Renal cortex interstitium (tissue), 11 donors: ENCODE data around the gene ETV5. TPM values are rescaled to one million over a fixed set of nuclear protein-coding genes. Genes with fewer than 3 reads are reported as not detected.
A peak's percentile ranks its signal among the peaks of the same experiment; 100 is the strongest.

Experiments used
- DNase-seq, 11 donors: peaks; one replicate each; pipeline ENCODE4 v3.0.0-alpha.2; 2013; ENCODE audit warnings: low read depth in 9 of 11, low spot score in 4 of 11; ENCODE audit errors: extremely low read depth in 1 of 11
- polyA plus RNA-seq, 3 donors: library from polyadenylated mRNA; unstranded; fragments of 120-200 nt; gene quantifications; one replicate each; pipeline ENCODE4 v1.2.1, GENCODE V29; 2013; ENCODE audit not compliant: insufficient read length in 3 of 3

ETV5 gene
- polyA plus RNA-seq, 3 donors: 30.2 to 34.2 (median 30.7) TPM

- no peak for DNase-seq
Observed at GRCh38 chr3:186132487-186132886, 23.6 kb upstream of the ETV5 start.

GRCh38 chr3:186129206-186129605 lies 20.3 kb upstream of the ETV5 start:
- DNase-seq: no peak

- DNase-seq: no peak
Observed at GRCh38 chr3:186128158-186128557, 19.3 kb upstream of the ETV5 start.

- no peak for DNase-seq
Observed at GRCh38 chr3:186127463-186127862, 18.6 kb upstream of the ETV5 start.

- no peak for DNase-seq
Observed at GRCh38 chr3:186125118-186125517, 16.2 kb upstream of the ETV5 start.

- no peak for DNase-seq
Observed at GRCh38 chr3:186124592-186124991, 15.7 kb upstream of the ETV5 start.

- DNase-seq: no peak
Observed at GRCh38 chr3:186123012-186123411, 14.1 kb upstream of the ETV5 start.

GRCh38 chr3:186121968-186122367 lies 13.1 kb upstream of the ETV5 start:
- no peak for DNase-seq

- no peak for DNase-seq
Observed at GRCh38 chr3:186121278-186121677, 12.4 kb upstream of the ETV5 start.

GRCh38 chr3:186119499-186119898 lies 10.6 kb upstream of the ETV5 start:
- no peak for DNase-seq

- DNase-seq: no peak
Observed at GRCh38 chr3:186118692-186119091, 9.8 kb upstream of the ETV5 start.

GRCh38 chr3:186117521-186118134 lies 8.7 kb upstream of the ETV5 start:
- DNase-seq: no peak

- no peak for DNase-seq
Observed at GRCh38 chr3:186115239-186115996, 6.5 kb upstream of the ETV5 start.

- no peak for DNase-seq
Observed at GRCh38 chr3:186110975-186111974, 2.4 kb upstream of the ETV5 start.

GRCh38 chr3:186109897-186110803 lies 1.3 kb upstream of the ETV5 start:
- peak in 1 of 11 donors; percentile 45 for DNase-seq

GRCh38 chr3:186108106-186108940 lies 566 bp downstream of the ETV5 start:
- DNase-seq: peak in 5 of 11 donors; percentile 57 to 82 (median 74)

- DNase-seq: peak in 7 of 11 donors; percentile 49 to 73 (median 57)
Observed at GRCh38 chr3:186107215-186108105, 1.4 kb downstream of the ETV5 start.
